WTC11 (cell line): ENCODE measurements around the gene RAB40B.
"Not testable (repeated sequence)": the region's sequence is repeated elsewhere in the genome, so short reads cannot be mapped to it uniquely, and the experiment has no call there.

Experiments used
- CTCF ChIP-seq: fragments of 200-600 bp; IDR thresholded peaks from 2 replicates; pipeline ENCODE4 v1.8.0; 2022; ENCODE audit warnings: antibody characterized with exemption
- ELF4 ChIP-seq: sonication (generic); formaldehyde crosslinking; IDR thresholded peaks from 2 replicates; pipeline ENCODE4 v1.8.1; 2022; ENCODE audit warnings: low read depth, mild to moderate bottlenecking, moderate library complexity, missing genetic modification reagents
- FOXP4 ChIP-seq: sonication (generic); formaldehyde crosslinking; IDR thresholded peaks from 2 replicates; pipeline ENCODE4 v1.8.0; 2022; ENCODE audit warnings: mild to moderate bottlenecking, missing genetic modification reagents
- JUN ChIP-seq: sonication (generic); formaldehyde crosslinking; IDR thresholded peaks from 2 replicates; pipeline ENCODE4 v1.8.0; 2023; ENCODE audit warnings: mild to moderate bottlenecking, missing genetic modification reagents
- MAX ChIP-seq: sonication (generic); formaldehyde crosslinking; IDR thresholded peaks from 2 replicates; pipeline ENCODE4 v1.8.0; 2022; ENCODE audit warnings: mild to moderate bottlenecking, missing genetic modification reagents
- USF2 ChIP-seq: sonication (generic); formaldehyde crosslinking; IDR thresholded peaks from 2 replicates; pipeline ENCODE4 v1.8.1; 2023; ENCODE audit warnings: mild to moderate bottlenecking, missing genetic modification reagents, moderate library complexity

- not testable (repeated sequence) for TF ChIP-seq CTCF; JUN (CRISPR knock-in tag); MAX (CRISPR knock-in tag); USF2 (CRISPR knock-in tag); ELF4; FOXP4 (CRISPR knock-in tag)
These were observed 46.2 kb upstream of the RAB40B start for GRCh38 chr17:82744736-82745135.
